ENCODE results near the gene FCER1G.

Gene FCER1G

GRCh38 chr1:161207173-161207572 is 7.9 kb upstream of the FCER1G start:
- no peak for TF ChIP-seq CTCF (IDR thresholded peaks at IDR 0.05; ENCODE audit: insufficient read depth, missing control alignments)
- no peak for DNase-seq (ENCODE audit: insufficient read length, low spot score)
- FAIRE-seq: no peak

GRCh38 chr1:161209790-161210409 is 5.2 kb upstream of the FCER1G start:
- TF ChIP-seq CTCF (IDR thresholded peaks at IDR 0.05; ENCODE audit: insufficient read depth, missing control alignments): peak; percentile 99

GRCh38 chr1:161214369-161214768 is 726 bp upstream of the FCER1G start:
- TF ChIP-seq CTCF (IDR thresholded peaks at IDR 0.05; ENCODE audit: insufficient read depth, missing control alignments): no peak
- FAIRE-seq (no peak), DNase-seq (ENCODE audit: insufficient read length, low spot score) (no peak)

More at GRCh38 chr1:161209790-161210409, 5.2 kb upstream of the FCER1G start:
- DNase-seq (ENCODE audit: insufficient read length, low spot score): peak; percentile 65
- FAIRE-seq: peak; percentile 48

GRCh38 chr1:161216945-161217712 is 2.0 kb downstream of the FCER1G start:
- TF ChIP-seq CTCF (IDR thresholded peaks at IDR 0.05; ENCODE audit: insufficient read depth, missing control alignments): no peak
- DNase-seq (ENCODE audit: insufficient read length, low spot score) (no peak), FAIRE-seq (no peak)

- FAIRE-seq (no peak), DNase-seq (ENCODE audit: insufficient read length, low spot score) (no peak)
- TF ChIP-seq CTCF (IDR thresholded peaks at IDR 0.05; ENCODE audit: insufficient read depth, missing control alignments): no peak
Observed at GRCh38 chr1:161217831-161218230, 2.7 kb downstream of the FCER1G start.

GRCh38 chr1:161218301-161219077 is 3.4 kb downstream of the FCER1G start:
- no peak for TF ChIP-seq CTCF (IDR thresholded peaks at IDR 0.05; ENCODE audit: insufficient read depth, missing control alignments)
- no peak for DNase-seq (ENCODE audit: insufficient read length, low spot score)
- FAIRE-seq: no peak

Data from D721Med (cell line).